HG02973 (cell line): ENCODE measurements around the gene HAUS1.
A peak's percentile ranks its signal among the peaks of the same experiment; 100 is the strongest.
"Not testable (repeated sequence)": the region's sequence is repeated elsewhere in the genome, so short reads cannot be mapped to it uniquely, and the experiment has no call there.

ENCODE experiments used
- ATAC-seq: cut with Tn5 transposase; IDR thresholded peaks from one replicate; pipeline ENCODE4 v1.9.1; 2021; ENCODE audit warnings: moderate library complexity; ENCODE audit not compliant: unreplicated experiment

The HAUS1 gene

GRCh38 chr18:46084431-46084830, 19.8 kb upstream of the HAUS1 start:
- ATAC-seq: no peak

- not testable (repeated sequence) for ATAC-seq
Measured at GRCh38 chr18:46088501-46088900, 15.7 kb upstream of the HAUS1 start.

GRCh38 chr18:46095532-46095931, 8.7 kb upstream of the HAUS1 start:
- ATAC-seq: no peak

- ATAC-seq: no peak
Measured at GRCh38 chr18:46096651-46097300, 7.4 kb upstream of the HAUS1 start.

GRCh38 chr18:46097431-46097800, 6.8 kb upstream of the HAUS1 start:
- peak; percentile 27 for ATAC-seq

- peak; percentile 74 for ATAC-seq
Measured at GRCh38 chr18:46097801-46098615, 6.2 kb upstream of the HAUS1 start, which contains the start of gene ATP5F1A. Gene ATP5F1A (minus strand): TSS chr18:46098296. CDS start chr18:46098231, 65 bp downstream.

DNA sequence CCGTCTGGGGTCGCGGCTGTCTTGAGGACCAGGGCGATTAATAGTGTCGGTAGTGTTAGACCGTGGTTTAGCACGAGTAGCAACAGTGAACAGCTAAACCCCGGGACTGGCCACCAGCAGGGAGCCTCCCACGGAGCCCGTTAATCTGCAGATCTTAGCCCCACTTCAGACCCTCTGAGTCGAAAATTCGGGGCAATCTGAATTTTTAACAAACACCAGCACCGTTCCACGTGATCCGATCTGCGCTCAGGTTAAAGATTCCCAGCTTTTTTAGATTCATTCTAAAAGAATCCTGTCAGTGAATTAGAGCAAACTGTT, 5.6 kb upstream of the HAUS1 start:
- ATAC-seq: no peak

DNA sequence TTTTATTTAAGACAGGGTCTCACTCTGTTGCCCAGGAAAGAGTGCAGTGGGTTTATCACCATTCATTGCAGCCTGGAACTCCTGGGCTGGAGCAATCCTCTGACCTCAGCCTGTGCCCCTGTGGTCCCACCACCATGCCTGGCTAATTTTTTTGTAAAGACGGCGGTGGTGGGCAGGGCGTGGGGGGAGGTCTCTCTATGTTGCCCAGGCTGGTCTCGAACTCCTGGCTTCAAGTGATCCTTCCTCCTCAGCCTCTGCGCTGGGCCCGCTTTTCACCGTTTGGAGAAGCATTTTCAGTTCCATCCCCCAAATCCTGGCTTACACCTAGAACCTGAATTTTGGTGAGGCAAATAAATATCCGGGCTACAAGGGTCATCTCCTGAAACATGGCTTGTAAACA, 4.7 kb upstream of the HAUS1 start:
- ATAC-seq: no peak

- no peak for ATAC-seq
Measured at GRCh38 chr18:46109386-46109785, 5.2 kb downstream of the HAUS1 start.

GRCh38 chr18:46110406-46110805, 6.2 kb downstream of the HAUS1 start:
- ATAC-seq: no peak

DNA sequence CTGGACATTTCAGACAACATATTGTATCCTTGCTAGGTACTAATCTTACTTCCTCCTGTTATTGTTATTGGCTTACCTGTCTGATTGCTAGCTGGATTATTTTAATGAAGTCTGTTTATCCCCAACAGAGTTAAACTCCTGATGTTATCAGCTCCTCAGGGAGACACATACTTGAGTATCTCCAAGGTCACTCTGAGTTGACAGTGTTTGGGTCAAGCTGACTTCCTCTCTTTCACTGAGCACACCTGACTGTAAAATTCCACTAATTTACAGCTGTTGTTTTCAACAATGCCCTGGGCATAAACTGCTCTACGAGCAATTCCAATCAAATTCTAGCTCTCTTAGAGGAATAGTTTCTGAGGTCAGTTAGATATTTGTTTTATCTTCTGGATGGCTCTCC, 9.6 kb downstream of the HAUS1 start:
- ATAC-seq: no peak

DNA sequence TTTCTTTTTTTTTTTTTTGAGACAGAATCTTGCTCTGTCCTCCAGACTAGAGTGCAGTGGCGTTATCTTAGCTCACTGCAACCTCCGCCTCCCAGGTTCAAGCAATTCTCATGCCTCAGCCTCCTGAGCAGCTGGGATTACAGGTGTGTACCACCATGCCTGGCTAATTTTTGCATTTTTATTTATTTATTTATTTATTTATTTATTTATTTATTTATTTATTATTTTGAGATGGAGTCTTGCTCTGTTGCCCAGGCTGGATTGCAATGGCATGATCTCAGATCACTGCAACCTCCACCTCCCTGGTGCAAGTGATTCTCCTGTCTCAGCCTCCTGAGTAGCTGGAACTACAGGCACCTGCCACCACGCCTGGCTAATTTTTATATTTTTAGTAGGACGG, 22.4 kb downstream of the HAUS1 start:
- ATAC-seq: not testable (repeated sequence)

DNA sequence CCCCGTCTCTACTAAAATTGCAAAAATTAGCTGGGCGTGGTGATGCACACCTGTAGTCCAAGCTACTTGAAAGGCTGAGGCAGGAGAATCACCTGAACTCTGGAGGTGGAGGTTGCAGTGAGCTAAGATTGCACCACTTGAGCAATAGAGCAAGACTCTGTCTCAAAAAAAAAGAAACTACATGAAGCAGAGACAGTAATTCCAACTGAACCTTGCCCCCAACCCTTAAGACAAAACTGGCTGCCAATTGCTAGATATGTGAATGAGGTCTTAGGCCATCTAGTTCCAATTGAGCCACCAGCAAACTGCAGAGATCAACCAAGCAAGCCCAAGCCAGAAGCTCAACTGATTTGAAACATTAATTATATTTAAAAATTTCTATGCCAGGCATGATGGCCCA, 25.9 kb downstream of the HAUS1 start:
- ATAC-seq: no peak

DNA sequence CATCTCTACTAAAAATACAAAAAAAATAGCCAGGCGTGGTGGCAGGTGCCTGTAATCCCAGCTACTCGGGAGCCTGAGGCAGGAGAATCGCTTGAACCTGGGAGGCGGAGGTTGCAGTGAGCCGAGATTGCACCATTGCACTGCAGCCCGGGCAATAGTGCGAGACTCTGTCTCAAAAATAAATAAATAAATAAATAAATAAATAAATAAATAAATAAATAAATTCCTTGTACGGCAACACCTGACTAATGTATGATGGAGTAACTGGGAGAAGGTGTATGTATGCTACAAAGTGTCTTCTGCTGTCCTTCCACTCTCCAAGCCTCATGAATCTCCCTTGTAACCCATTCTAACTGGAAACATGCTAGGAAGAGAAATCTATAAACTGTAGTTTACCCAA, 26.4 kb downstream of the HAUS1 start:
- not testable (repeated sequence) for ATAC-seq

DNA sequence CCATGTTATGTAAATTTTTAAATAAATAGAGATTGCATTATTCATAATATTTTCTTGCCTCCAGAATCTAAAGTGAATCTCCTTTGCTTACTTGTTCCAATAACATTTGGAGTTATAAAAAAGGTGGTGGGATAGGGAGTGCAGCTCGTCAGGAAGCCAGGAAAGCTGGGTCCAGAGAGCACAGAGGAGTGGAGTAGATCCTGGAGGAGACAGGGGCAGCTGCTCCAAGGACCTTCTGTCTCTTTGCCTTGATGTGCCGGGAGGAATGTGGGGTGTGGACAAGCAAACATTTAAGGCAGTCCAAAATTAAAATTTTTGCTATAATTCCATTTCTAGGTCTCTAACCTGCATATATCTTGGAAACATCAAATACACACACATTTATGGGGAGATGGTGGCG, 29.3 kb downstream of the HAUS1 start:
- ATAC-seq: no peak

DNA sequence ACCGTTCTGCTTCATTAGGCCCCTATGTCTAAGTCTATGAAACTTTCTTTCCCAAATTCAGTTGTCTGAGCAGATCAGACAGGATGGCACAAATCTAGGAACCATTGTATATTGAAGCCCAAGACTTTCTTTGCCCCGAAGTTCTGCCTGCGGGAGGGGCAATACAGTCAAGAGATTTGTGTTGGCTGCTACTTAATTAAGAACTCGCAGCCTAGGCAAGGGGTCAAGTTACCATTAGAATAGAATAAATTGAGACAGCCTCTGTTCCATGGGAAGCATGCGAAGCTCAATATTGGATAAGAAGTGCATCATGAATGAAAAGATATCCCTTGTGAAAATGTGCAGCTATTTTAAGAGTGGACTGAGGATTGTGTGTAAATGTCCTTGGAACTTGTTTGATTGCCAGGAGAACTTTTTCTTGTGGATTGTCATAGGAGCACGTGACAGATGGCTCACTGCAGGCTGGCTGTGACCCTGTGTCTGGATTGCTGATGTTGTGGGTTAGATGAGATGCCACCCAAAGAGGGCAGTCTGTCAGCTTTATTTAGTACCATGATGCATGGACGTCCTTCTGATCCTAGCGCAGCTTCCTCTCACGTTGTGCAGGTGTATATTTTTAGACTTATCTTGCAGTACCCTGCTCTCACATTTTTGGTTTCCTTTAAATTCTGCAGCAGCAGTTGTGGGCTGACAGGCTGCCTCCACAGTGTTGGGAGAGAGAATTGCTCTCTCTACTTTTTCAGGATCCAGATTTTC, 30.9 kb downstream of the HAUS1 start:
- no peak for ATAC-seq

DNA sequence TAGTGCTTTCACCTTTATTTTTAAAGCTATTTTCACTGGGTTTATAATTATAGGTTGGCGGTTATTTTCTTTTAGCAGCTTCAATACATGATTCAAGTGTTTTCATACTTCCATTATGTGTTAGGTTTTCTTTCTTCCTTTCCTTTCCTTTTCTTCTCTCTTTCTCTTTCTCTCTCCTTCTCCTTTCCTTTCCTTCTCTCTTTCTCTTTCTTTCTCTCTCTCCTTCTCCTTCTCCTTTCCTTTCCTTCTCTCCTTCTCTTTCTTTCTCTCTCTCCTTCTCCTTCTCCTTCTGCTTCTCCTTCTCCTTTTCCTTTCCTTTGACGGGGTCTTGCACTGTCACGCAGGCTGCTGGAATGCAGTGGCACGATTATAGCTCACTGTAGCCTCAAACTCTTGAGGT, 36.0 kb downstream of the HAUS1 start:
- ATAC-seq: no peak

DNA sequence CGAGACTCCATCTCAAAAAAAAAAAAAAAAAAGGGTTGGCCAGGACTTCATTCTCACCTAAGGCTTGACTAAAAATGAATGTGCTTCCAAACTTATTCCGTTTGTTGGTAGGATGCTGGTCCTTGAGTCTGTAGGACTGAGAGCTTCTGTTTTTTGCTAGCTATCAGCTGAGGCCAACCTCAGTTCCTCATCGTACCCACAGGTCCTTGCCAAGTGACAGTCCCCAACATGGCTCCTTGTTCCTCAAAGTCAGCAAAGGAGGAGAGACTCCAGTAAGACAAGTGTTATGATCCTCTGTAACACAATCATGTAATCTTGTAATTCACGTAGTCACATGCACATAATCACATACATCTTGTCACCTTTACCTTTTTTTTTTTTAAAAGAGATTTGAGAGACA, 37.0 kb downstream of the HAUS1 start:
- no peak for ATAC-seq

GRCh38 chr18:46148810-46149209, 44.6 kb downstream of the HAUS1 start:
- no peak for ATAC-seq

DNA sequence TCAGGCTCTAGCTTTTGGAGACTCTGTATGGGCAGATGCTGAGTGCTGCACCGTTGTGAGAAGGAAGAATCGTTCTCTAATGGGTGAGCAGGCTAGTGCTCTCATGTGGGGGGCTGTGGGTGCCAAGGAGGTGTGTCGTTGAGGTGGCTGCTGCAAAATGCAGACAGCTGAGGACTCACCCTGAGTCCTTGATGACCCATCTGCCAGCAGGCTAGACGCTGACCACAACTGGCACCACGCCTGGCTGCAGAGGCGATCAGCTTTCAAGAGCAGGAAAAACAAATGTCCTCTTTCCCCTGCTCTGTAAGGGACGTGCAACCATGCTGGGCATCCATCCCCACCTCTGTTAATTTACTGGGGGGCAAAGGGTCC, 48.2 kb downstream of the HAUS1 start:
- no peak for ATAC-seq

DNA sequence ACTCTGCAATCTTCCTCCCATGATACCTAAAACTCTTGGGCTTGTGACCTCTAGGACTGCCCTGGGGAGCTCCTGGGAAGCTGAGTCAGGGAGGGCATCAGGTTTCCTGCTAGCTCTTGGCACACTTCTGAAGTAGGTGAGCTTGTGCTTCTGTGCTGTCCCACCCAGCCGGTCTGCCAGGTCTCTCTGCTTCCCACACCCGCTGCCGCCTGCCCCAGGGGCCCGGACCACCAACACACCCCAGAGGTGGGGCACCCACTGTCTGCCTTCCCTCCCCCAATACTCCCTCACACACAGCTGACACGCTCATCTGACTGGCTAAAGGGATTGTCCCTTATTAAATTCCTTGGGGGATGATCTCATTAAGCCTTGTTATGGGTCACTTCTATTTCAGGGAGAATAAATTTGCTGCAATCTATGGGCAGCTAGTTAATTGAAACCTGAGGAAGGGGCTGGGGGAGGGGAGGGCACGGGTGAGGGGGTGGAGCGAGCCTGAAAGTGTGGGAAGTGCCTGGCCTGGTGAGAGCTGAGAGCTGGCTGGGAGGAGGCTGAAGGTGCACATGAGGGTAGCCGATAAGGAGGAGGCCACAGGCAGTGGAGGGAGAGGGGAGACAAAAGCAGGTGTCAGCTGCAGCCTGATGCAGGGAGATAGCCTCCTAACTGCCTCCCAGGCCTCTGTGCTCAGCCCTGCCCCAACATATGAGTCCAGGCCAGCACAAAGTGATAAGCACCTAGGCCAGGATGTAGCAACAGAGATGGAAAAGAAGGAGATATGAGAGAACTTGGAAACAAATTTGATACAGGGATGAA, 48.8 kb downstream of the HAUS1 start:
- ATAC-seq: no peak
